NT2/D1 (cell line): ENCODE results near the gene MTMR10.
A peak's percentile ranks its signal among the peaks of the same experiment; 100 is the strongest.

Experiments
- DNase-seq: peaks from one replicate; pipeline ENCODE4 v3.0.0-alpha.2; 2011; ENCODE audit warnings: low read depth, low spot score
- H3K27me3 ChIP-seq: 2 replicates; pipeline ENCODE4 v1.6.0; 2011; ENCODE audit warnings: mild to moderate bottlenecking; ENCODE audit not compliant: insufficient read length, insufficient read depth
- H3K36me3 ChIP-seq: 2 replicates; pipeline ENCODE4 v1.6.1; 2011; ENCODE audit warnings: mild to moderate bottlenecking, low read length, mixed read lengths; ENCODE audit not compliant: insufficient read depth, insufficient read length
- H3K4me1 ChIP-seq: 2 replicates; pipeline ENCODE4 v1.5.1; 2011; ENCODE audit not compliant: insufficient read depth, insufficient read length
- H3K4me3 ChIP-seq: 2 replicates; pipeline ENCODE4 v1.5.1; 2011; ENCODE audit warnings: low read depth; ENCODE audit not compliant: insufficient read length
- H3K9ac ChIP-seq: 2 replicates; pipeline ENCODE4 v1.6.0; 2011; ENCODE audit warnings: low read depth; ENCODE audit not compliant: insufficient read length
- H3K9me3 ChIP-seq: 2 replicates; pipeline ENCODE4 v1.5.1; 2011; ENCODE audit warnings: mild to moderate bottlenecking, low read length; ENCODE audit not compliant: insufficient read depth
- SUZ12 ChIP-seq: IDR thresholded peaks from 2 replicates; pipeline ENCODE4 v1.6.1; 2011; ENCODE audit not compliant: insufficient read length, insufficient read depth; ENCODE audit errors: extremely low read depth
- YY1 ChIP-seq: IDR thresholded peaks from 2 replicates; pipeline ENCODE4 v1.6.1; 2011; ENCODE audit not compliant: insufficient read length, insufficient read depth
- ZNF274 ChIP-seq: IDR thresholded peaks from 2 replicates; pipeline ENCODE4 v1.6.1; 2011; ENCODE audit warnings: mild to moderate bottlenecking, low read depth, low read length

Gene MTMR10

DNA sequence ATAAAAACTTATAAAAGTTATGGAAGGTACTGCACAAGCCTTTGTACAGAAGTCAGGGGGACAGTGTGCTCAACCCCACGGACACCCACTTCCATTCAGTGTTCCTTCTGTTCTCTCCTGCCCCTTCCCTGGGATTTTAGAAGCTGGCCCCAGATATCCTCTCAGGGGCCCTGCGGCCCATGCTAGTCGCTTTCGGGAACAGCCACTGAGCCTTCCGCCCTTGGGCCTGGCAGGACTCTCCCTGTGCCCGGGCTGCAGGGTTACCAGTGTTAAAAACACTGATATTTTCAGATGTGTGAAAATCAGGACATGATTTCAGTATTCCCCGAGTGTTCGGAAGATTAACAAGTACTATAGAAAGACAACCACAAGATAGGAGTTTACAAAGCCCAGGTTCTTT, 65.3 kb downstream of the MTMR10 start:
- peaks cover 5% of the 10 kb centered on the region for H3K4me1 ChIP-seq
- TF ChIP-seq SUZ12 = no peak
- TF ChIP-seq YY1 = no peak
- TF ChIP-seq ZNF274 = no peak
- no peak for DNase-seq

DNA sequence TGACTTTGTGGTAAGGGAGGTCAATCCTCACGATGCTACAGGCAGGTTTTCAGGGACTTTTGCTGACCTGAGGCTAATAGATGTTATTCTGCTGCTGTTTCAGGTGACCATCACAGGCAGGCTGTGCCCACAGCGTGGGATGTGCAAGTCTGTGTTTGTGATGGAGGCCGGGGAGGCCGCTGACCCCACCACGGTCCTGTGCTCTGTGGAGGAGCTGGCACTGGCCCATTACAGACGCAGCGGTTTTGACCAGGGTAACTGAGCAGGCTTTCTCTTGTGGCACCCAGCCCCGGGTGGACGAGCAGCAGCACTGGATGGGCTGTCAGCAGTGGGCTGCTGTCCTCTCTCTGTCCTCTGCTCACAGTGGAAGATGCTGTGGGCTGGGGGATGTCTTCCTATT, 65.7 kb downstream of the MTMR10 start:
- H3K36me3 ChIP-seq = peaks cover 75% of the 10 kb centered on the region

More for the DNA sequence above, 65.3 kb downstream of the MTMR10 start:
- Histone ChIP-seq H3K27me3 (no peaks in the 10 kb centered on the region), H3K36me3 (peaks cover 75% of the 10 kb centered on the region), H3K9ac (no peak overlapping the region), H3K9me3 (no peaks in the 10 kb centered on the region), H3K4me3 (no peak overlapping the region)

GRCh38 chr15:30924353-30924752, 67.1 kb downstream of the MTMR10 start:
- no peak overlapping the region for H3K4me3 ChIP-seq
- no peaks in the 10 kb centered on the region for H3K9me3 ChIP-seq
- no peaks in the 10 kb centered on the region for H3K27me3 ChIP-seq
- DNase-seq = no peak
- no peak overlapping the region for H3K9ac ChIP-seq
- TF ChIP-seq SUZ12 = no peak
- no peak for TF ChIP-seq ZNF274
- TF ChIP-seq YY1 = no peak
- peaks cover 5% of the 10 kb centered on the region for H3K4me1 ChIP-seq
- peaks cover 73% of the 10 kb centered on the region for H3K36me3 ChIP-seq

More for the DNA sequence above, 65.7 kb downstream of the MTMR10 start:
- no peaks in the 10 kb centered on the region for H3K27me3 ChIP-seq
- H3K4me1 ChIP-seq = peaks cover 5% of the 10 kb centered on the region
- DNase-seq = no peak
- no peak overlapping the region for H3K4me3 ChIP-seq
- H3K9ac ChIP-seq = no peak overlapping the region
- H3K9me3 ChIP-seq = no peaks in the 10 kb centered on the region
- TF ChIP-seq ZNF274 = no peak
- no peak for TF ChIP-seq YY1
- no peak for TF ChIP-seq SUZ12

DNA sequence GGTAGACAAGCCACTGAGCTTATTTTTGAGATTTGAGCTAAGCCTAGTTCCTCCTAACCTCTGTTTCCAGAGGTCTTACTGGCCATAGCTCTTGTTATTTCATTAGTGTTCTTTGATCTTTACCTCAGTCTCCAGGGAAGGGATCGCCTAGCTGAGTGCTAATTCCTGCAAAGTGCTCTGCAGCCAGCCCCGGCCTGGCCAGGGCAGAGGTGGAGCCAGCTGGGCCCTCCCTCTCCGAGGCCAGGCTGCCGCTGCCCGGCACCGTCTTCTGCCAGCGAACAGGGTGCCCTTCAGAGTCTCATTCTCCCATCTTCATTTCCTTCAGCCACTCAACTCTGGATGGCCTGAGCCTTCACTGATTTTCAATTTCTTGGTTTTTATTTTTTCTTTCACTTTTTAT, 68.0 kb downstream of the MTMR10 start:
- no peak for DNase-seq
- H3K4me3 ChIP-seq = no peak overlapping the region
- H3K9ac ChIP-seq = peak overlapping the region; percentile 56
- H3K27me3 ChIP-seq = no peaks in the 10 kb centered on the region
- peaks cover 72% of the 10 kb centered on the region for H3K36me3 ChIP-seq
- no peak for TF ChIP-seq YY1
- TF ChIP-seq ZNF274 = no peak
- no peak for TF ChIP-seq SUZ12
- H3K9me3 ChIP-seq = no peaks in the 10 kb centered on the region
- peaks cover 5% of the 10 kb centered on the region for H3K4me1 ChIP-seq

DNA sequence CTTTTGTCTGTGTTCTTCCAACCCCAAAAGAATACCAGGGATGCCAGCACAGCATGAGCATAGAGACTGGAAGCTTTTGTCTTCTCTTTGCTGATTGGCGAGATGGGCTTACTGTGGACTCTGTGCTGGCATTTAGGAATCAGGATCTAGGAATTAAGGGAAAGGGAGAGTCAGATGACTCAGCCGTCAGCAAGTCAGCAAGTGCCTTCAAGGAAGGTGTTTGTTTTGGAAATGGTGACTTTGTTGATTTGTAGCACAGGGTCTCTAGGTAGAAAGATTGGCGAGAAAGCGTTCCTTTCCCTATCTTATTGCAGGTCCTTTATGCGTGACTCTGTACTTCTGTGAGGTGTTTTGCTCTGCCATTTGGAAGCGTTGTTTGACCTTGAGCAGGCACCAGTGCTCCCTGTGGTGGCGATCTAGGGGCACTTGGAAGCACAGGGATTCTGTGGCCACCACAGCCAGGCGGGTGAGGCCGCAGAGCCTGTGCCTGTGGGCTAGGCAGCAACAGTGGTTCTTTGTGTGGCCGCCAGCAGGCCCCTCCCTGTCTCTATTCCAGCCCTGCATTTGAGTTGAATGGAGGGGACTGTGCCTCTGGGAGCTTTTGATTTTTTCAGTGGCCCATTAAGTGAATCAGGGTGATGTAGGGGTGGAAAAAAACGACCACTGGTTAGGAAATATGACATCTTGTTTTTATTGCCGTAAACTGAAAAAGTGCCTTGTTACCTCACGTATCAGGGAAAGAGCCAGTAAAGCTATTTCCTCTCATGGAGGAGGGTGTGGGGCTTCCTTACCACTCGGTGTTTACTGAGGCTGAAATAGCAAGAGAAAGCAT, 68.7 kb downstream of the MTMR10 start:
- H3K4me1 ChIP-seq = peaks cover 5% of the 10 kb centered on the region
- no peaks in the 10 kb centered on the region for H3K27me3 ChIP-seq
- H3K9me3 ChIP-seq = no peaks in the 10 kb centered on the region
- peak; percentile 79 for DNase-seq
- no peak for TF ChIP-seq SUZ12
- H3K36me3 ChIP-seq = peaks cover 75% of the 10 kb centered on the region
- H3K9ac ChIP-seq = peak overlapping the region; percentile 56
- H3K4me3 ChIP-seq = no peak overlapping the region

DNA sequence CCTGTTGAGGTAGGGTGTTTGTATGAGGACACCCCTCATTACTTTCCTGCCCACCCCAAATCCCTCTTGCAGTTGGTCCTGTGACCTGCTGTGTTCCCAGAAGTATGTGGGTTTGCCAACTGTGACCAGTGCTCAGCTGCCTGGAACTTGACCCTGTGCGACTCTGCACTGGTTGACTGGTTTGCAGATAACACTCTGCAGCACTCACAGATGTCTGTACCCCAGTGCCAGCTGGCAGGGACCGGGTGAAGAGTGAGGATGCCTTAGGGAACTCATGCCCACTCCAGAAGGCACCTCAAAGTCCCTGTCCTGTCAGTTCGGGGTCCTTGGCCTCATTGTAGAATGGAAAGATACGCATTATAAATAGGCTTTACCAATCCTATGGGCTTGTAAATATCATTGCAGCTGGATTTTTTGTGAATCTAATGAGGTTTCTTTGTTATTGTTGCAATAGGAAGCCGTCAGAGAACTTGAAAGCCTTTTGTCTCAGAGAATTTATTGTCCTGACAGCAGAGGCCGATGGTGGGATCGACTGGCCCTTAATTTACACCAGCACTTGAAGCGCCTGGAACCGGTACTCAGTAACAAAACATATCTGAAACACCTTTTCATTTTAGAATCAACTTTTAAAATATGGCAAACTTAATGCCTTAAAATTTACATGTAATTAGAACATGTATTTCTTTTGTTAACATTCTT, 69.5 kb downstream of the MTMR10 start:
- H3K9me3 ChIP-seq = no peaks in the 10 kb centered on the region
- H3K36me3 ChIP-seq = peaks cover 74% of the 10 kb centered on the region
- no peak overlapping the region for H3K4me3 ChIP-seq
- no peak for DNase-seq
- no peak for TF ChIP-seq SUZ12
- no peak for TF ChIP-seq ZNF274
- TF ChIP-seq YY1 = no peak
- no peak overlapping the region for H3K9ac ChIP-seq
- H3K4me1 ChIP-seq = peaks cover 5% of the 10 kb centered on the region
- no peaks in the 10 kb centered on the region for H3K27me3 ChIP-seq

DNA sequence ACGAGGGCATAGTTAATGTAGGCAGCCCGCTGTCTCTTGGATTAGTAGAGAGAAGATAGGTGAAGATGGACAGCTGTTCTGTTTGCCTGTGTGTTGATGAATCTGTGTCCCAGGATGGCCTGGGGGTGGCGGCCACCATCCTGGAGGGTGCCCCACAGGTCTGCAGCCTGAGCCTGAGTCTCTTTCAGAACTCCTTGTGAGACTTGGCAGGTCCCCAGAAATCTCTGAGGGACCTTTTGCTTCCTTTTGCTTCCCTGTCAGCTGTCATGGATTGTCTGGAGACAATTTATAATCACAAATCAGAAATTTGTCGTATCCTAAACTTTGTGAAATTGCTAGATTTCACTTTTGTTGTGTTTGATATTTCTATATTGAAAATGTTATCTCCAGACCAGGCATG, 70.3 kb downstream of the MTMR10 start:
- DNase-seq = no peak
- Histone ChIP-seq H3K9me3 (no peaks in the 10 kb centered on the region), H3K9ac (no peak overlapping the region), H3K36me3 (peaks cover 74% of the 10 kb centered on the region), H3K4me1 (peaks cover 5% of the 10 kb centered on the region), H3K4me3 (no peak overlapping the region), H3K27me3 (no peaks in the 10 kb centered on the region)
- TF ChIP-seq ZNF274 (no peak), SUZ12 (no peak), YY1 (no peak)
